HG02852 (cell line): ENCODE results near the gene KRTAP5-2.
"Not testable (repeated sequence)": the region's sequence is repeated elsewhere in the genome, so short reads cannot be mapped to it uniquely, and the experiment has no call there.

Experiments
- ATAC-seq: cut with Tn5 transposase; IDR thresholded peaks from one replicate; pipeline ENCODE4 v1.9.1; 2021; ENCODE audit warnings: mild to moderate bottlenecking, moderate library complexity; ENCODE audit not compliant: unreplicated experiment

Gene KRTAP5-2, protein sequence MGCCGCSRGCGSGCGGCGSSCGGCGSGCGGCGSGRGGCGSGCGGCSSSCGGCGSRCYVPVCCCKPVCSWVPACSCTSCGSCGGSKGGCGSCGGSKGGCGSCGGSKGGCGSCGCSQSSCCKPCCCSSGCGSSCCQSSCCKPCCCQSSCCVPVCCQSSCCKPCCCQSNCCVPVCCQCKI

DNA sequence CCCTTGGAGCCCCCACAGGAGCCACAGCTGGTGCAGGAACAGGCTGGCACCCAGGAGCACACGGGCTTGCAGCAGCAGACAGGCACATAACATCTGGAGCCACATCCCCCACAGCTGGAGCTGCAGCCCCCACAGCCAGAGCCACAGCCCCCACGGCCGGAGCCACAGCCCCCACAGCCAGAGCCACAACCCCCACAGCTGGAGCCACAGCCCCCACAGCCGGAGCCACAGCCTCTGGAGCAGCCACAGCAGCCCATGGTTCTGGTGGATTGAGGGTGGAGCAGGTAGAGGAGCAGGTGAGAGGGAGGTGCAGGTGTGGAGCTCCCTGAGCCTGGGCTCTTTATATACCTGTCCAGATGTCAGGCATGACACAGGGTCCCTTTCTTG is at the start of gene KRTAP5-2:
Gene KRTAP5-2 (minus strand): TSS at position 301 of the 387 bp plus-strand sequence. CDS start 44 bp downstream, at position 257.
- ATAC-seq, result no peak

DNA sequence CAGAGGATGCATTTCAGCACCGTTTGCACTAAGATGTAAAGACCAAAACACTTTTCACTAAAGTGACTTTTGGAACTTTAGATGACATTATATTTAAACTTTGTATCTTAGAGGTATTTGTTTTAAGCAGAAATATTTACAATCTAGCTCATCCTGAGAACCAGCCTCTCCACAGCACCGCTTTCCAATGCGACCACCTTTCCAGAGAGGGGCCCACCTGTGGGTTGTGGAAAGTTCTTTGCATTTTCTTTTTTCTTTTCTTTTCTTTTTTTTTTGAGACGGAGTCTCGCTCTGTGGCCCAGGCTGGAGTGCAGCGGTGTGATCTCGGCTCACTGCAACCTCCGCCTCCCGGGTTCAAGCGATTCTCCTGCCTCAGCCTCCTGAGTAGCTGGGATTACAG is 48.4 kb upstream of the KRTAP5-2 start:
- not testable (repeated sequence) for ATAC-seq

DNA sequence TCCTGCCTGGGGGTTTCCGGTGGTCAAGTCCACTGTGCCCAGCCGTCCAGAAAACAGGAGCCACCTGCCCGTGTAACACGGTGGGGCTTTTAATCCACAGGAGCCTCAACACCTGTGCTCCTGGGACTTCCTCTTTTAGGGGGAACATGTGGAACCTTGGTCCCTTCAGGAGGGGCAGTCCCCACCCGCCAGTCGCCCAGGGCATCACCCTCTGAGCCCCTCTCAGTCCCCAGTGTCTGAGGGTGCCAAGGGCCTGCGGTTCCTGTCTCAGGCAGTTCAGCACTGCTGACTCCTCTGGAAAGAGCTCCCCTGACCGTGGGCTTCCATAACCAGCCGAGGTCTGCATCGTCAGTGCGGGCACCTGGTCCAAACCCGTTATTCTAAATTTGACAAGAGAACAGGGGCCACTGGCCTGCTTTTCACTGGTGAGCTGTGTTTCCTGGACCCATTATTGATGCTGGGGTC is 47.3 kb upstream of the KRTAP5-2 start:
- no peak for ATAC-seq

DNA sequence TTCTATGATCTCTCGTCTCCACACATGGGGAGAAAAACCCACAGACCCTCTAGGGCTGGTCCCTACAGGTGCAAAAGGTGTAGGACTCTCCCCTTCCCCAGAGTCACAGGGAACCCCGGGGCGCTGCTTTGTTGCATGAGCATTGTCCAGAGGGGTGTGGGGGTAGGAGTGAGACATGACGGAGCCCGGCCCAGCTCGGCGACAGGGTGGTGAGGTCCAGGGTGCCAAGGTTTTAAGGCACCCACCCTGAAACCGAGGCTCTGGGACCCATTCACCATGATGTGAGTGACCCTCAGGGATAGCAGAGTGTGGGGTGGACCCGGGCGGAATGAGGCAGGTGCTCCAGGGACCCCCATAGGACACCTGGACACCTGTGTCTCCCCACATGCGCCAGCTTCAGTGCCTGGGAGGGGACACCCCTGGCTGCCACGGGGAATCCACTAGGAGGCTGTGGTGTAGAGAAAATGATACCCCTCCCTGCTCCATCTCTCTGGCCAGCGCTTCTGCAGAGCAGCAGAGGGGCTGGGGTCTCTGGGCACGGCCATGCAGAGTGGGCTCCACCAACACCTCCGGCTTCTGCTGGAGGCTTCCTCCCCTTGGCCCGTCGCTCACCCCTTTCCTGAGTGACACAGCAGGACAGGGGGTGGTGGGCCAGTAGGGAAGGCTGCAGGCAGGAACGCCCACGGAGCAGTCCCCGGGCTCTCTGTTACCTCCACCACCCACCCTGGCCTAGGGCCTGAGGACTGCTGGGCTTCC is 46.7 kb upstream of the KRTAP5-2 start:
- ATAC-seq, result no peak

DNA sequence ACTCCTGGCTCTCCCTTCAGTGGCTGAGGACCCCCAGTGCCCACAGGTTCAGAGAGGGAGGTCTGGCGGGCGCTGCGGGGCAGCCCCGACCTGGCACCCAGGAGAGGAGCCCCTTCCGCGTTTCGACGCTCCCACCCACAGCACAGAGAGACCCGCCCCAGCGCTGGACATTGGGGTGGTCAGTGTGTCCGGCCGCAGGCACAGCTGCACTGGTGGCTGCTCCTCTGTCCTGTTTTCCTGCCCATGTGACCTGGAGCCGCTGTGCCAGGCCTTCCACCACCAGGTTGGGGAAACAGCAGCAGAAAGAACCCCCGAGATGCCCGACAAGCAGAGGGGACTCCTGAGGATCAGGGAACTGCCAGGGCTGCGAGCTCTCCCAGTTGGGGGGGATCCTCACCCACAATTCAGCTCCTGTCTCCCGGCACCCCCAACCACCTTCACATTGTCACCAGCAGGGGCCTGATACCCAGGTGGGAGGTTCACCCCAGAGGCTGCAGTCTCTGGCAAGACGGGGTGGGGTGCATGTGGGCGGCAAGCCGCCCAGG is 45.1 kb upstream of the KRTAP5-2 start:
- ATAC-seq, result no peak

DNA sequence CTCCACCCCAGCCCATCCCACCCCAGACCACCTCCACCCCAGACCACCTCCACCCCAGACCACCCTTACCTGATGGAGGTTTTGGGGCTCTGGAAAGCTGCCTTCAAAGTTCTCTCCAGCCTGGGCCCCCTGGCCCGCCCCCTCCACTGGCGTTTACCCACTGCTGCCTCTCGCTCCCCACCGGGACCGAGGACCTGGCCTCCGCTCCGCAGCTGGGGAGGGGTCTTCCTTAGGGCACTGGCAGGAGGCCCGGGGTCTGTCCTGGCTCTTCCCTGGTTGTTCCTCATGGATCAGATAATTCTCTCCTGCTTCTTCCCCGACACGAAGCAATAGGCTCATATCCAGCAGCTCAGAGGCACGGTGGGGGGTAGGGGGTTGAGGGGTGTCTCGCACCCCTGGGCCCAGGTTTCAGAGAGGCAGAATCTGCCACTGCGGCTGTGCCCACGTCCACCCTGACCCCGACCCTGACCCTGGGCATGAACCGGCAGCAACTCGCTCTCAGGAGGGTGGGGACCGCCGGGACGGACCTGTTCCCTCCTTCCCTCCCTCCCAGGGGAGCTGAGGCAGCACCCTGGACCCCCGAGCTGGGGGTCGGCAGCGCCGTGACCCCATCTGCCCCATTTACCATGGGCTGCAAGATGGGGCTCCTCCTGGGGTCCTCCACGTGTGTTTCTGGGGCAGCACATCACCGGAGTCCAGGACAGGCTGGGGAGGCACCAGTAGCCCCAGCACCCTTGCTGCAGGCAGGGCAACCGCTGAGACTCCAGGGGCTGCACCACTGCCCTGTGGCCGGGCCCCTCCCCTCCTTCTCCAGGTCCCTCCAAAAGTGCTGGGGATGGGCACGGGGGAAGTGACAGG is 44.4 kb upstream of the KRTAP5-2 start:
- ATAC-seq, result no peak

DNA sequence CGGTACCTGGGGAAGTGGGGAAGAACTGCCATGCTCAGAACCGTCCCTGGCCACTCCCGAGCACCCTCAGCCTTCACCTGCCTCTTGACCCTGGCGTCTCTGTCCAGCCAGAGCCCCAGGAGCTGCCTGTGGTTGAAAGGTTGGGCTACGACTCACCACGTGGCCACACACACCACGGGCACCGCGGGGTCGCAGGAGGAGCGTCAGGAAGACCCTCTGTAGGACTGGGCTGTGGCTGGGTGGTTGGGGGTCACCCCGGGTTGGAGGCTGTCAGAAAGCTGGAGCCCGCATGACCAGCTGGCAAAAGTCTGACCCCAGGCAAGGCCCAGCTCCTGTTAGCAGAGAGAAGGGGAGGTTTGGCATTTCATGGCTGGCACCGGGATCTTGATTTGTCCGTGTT is 43.0 kb upstream of the KRTAP5-2 start:
- ATAC-seq, result no peak

DNA sequence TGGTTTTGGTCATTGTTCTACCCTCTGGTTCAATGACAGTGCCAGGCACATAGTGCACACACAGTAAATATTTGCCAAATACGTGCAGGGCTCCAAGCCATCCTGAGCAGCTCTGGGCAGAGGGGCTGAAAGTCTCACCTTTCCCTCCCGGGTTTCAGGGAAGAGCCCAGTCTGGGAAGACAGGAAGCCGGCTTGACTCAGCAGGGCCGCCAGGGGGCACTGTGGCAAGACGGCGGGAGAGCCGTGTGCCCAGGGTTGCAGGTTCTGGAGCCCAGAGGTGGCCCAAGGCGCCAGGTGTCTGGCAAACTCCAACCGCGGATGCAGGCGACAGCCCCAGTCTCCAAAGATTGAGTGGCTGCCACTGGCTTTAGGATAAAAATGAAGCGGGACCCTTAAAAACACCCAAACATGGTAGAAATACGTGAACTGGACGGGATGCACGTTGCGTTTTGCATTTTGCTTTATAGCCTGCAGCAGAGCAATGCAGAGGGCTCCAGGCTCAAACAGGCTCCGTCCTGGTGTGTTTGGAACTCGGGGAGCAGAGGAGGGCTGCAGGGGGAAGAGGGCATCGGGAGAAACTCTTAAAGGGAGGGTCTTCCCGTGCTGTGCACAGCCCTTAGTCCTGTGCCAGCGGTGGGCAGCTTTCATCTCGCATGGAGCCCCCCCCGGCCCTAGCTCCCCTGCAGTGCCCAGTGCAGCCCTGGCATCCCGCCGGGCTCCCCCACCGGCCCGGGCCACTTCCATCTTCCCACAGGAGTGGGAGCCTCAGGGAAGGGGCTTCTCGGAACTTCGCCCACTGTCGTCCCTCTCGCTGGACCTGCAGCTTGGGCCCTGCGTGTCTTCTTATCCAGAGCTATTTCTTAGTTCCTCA is 42.2 kb upstream of the KRTAP5-2 start:
- no peak for ATAC-seq

DNA sequence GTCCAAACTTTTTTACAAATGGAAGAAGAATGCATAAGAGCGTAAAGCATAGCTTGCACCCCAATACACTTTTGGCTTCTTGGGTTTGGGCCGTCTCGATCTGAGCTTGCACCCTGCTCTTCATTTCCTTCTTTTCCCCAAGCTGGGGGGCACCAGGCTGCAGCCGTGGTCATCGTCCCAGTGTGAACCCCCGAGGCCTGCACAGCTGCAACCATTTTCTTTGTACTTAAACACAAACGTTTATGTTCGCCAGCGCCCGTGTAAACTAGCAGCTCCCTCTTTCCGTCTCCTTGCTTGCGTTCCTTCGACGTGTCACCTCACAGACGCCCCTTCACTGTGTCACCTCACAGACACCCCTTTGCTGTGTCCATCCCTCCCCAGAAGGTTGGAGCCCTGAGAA is 41.6 kb upstream of the KRTAP5-2 start:
- ATAC-seq, result no peak

DNA sequence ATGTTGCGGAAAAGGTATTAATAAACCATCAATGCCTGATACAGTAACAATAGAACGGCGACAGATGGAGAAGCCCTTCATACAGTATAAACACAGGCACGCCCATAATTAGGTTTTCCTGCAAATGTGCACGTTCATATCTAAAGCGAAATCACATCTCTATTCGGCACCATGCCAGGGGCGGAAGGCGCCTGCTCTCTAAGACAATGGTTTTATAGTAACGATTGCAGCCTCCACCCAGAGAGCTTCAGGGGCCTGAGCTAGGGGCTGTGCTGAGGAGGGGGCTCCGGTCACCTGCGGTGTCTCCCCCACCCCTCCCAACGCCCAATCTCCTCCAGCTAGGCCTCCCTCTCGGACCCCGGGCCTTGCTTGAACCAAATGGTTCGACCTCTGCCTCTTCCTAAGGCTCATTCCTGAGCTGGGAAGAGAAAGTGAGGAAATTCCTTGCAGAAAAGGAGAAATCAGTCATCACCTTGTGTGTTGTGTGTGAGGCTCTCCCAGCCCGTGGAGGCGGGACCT is 41.1 kb upstream of the KRTAP5-2 start:
- ATAC-seq, result no peak

DNA sequence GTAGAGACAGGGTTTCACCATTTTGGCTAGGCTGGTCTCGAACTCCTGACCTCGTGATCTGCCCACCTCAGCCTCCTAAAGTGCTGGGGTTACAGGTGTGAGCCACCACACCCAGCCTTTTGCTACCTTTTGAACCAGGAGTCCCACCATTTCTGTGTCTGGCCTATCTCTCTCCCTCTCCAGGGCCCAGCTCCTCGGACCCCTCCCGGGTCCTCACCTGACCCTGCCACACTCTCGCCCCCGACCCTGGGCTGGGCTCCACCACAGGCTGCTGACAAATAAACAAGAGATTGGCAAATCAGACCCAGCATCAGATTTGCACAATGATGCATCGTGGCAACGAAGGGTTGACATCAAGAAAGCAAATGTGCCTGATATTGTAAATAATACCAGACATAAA is 40.2 kb upstream of the KRTAP5-2 start:
- ATAC-seq, result no peak

DNA sequence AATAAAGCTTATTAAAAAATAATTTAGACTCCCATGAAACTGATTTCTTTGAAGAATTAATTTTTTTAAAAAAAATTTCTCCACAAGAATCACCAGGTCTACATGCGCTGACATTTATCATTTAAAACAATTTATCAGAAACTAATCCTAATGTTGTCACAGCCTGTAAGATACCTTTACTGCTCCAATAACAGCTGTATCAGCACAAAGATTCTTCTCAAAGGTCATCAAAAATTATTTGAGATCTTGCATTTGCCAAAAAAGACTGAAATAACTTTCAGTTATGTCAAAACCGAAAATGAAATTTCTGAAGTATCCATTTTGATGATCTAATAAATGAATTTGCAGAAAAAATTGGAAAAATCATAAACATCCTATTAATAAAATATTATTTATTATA is 39.5 kb upstream of the KRTAP5-2 start:
- ATAC-seq, result no peak

DNA sequence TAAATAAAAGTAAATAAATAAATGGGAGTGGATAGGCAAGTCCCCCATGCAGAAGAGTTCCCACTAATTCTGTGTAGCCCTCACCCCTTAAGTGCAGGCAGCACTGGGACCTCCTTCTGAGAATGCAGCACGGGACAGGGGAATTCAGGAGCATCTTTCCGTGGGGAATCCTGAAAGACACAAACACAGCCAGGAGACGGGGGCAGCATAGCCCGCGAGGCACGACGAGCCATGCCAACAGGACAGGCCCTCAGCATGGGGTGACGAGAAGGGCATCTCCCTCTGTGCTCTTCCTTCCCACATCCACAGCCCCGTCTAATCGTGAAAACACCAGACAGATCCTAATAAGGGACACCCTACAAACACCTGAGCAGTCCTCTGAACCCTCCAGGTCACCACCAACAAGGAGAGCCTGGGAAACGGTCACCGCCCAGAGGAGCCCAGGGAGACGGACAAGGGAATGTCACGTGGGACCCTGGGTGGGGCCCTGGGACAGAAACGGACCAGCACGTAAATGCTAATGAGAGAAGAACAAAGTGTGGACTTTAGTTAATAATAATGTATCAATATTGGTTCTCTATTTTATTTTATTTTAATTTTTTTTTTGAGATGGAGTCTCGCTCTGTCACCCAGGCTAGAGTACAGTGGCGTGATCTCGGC is 38.3 kb upstream of the KRTAP5-2 start:
- no peak for ATAC-seq

DNA sequence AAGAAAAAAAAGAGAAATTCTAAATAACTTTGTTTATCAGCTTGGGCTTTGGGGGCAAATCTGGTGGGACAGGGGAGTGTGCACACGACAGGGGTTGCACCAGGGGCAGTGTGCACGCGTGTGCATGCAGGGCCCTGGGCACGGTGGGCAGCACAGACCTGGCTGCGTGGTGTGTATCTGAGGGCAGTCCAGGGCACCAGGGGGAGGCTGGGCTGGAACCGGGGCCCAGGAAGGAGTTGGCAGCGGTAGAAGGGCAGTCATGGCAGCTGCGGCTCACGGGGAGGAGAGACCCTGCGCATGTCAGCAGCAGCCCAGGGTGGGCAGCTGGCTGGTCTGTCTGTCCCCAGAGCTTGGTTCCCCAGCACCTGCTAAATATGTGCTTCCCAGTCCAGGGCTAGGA is 35.8 kb upstream of the KRTAP5-2 start:
- ATAC-seq, result no peak

DNA sequence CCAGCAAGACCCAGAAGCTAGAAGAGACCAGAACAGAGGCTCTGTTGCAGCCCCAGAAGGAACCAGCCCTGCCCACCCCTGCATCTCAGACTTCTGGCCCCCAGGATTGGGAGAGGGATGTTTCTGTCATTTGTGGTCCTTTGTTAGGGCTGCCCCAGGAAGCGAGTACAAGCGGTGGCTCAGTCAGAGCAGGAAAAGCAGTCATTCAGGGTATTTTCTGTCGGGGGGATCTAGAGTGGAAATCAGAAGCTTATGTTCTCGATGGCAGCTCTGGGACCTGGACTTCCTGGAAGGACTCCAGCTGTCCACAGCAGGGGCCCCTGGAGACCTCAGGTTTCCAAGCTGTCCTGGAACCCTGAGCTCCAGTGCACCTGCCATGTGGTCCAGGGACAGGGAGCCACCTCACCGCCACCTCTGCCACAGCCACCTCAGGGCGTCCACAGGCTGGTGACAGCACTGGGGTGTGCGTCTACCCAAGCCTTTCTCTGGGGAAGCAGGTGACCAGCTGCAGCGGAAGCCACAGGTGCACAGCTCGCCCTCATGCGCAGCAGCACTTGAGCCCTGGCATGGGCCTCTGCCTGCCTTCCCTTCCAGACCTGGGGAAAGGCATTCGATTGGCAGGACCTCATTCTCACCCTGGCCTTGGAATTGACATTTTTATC is 34.1 kb upstream of the KRTAP5-2 start:
- no peak for ATAC-seq

DNA sequence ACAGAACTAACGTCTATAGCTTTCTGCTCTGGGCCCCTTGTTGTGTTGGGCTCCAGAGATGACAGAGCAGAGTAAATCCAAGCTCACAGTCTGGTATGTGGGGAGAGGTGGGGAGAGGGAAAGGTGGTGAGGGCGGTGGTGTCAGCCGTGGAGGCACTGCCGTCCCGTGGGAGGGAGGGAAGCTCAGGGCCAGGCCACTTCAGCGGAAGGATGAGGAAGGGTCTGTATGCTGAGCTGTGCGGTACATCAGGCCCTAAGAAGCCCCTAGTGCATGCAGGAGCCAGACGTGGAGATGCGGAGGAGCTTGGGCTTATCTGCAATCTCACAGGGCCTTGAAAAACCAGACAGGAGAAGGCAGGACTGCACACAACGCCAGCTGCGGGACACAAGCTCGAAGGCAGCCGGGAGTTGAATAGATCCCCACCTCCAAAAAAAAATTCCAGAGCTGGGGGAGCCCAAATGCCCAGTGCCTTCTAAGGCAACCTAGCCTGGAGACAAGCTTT is 33.0 kb upstream of the KRTAP5-2 start:
- no peak for ATAC-seq

DNA sequence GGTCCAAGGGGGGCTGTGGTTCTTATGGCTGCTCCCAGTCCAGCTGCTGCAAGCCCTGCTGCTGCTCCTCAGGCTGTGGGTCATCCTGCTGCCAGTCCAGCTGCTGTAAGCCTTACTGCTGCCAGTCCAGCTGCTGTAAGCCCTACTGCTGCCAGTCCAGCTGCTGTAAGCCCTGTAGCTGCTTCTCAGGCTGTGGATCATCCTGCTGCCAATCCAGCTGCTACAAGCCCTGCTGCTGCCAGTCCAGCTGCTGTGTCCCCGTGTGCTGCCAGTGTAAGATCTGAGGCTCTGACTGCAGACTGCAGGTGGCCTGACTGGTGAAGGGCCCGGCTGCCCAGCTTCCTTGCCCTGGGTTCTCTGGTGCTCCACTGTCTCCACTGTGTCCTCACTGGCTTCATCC is 32.2 kb upstream of the KRTAP5-2 start:
- ATAC-seq, result no peak

DNA sequence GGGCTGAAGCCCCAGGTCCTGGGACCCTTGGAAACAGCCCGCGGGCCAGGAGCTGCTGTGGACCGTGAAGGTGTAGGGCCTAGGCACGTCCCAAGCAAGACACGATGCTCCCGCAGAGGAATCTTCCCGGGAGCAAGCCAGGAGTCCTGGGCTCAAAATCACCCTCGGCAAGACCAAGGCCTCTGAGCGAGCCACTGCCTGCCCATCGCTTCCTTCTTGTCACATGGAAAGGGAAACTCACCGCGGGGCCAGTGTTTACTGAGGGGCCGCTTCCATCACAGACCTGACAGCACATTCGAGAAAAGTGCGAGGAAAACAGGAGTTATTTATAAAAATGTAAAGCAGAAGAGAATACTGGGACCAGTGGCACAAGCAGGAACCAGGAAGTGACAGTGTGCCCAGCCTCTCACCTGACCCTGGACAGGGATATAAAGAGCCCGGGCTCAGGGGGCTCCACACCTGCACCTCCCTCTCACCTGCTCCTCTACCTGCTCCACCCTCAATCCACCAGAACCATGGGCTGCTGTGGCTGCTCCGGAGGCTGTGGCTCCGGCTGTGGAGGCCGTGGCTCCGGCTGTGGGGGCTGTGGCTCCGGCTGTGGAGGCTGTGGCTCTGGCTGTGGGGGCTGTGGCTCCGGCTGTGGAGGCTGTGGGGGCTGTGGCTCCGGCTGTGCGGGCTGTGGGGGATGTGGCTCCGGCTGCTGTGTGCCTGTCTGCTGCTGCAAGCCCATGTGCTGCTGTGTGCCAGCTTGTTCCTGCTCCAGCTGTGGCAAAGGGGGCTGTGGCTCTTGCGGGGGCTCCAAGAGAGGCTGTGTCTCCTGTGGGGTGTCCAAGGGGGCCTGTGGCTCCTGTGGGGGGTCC is 31.5 kb upstream of the KRTAP5-2 start, which contains the start of gene KRTAP5-5:
Gene KRTAP5-5 (plus strand): TSS at position 450 of the 860 bp plus-strand sequence. CDS start 66 bp downstream, at position 516.
- no peak for ATAC-seq
